HL-60/S4 treated with phorbol 12-myristate 13-acetate at 8.2 ng/mL for 4 days and 3 days (cell line): ENCODE results near the gene CDKAL1.
"Not testable (repeated sequence)": the region's sequence is repeated elsewhere in the genome, so short reads cannot be mapped to it uniquely, and the experiment has no call there.

Source experiments
- in situ Hi-C: fragments of 300-500 bp; cut with MboI; formaldehyde crosslinking; loops from 2 replicates; pipeline ENCODE4 v1.15.0; 2022; ENCODE audit warnings: low sequenced_read_pairs

Gene CDKAL1

DNA sequence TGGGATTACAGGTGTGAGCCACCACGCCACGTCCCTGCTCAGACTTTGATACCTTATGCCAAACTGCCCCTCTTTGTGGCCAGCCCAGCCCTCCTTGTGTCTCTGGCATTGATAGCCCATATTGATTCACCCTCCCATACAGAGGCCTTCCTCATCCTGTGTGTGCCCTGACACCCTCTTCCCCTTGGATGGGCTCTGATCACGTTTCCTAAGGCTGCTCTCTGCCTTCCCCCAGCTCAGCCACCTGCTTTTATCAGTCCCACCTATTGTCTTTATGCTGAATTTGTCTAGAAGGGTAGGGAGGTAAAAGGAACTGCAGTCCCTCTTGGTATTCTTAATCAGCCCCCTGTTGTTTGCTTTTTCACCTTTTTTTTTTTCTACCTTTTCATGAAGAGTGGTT lies 95.9 kb downstream of the CDKAL1 start:
- in situ Hi-C loops, result no loop called here

DNA sequence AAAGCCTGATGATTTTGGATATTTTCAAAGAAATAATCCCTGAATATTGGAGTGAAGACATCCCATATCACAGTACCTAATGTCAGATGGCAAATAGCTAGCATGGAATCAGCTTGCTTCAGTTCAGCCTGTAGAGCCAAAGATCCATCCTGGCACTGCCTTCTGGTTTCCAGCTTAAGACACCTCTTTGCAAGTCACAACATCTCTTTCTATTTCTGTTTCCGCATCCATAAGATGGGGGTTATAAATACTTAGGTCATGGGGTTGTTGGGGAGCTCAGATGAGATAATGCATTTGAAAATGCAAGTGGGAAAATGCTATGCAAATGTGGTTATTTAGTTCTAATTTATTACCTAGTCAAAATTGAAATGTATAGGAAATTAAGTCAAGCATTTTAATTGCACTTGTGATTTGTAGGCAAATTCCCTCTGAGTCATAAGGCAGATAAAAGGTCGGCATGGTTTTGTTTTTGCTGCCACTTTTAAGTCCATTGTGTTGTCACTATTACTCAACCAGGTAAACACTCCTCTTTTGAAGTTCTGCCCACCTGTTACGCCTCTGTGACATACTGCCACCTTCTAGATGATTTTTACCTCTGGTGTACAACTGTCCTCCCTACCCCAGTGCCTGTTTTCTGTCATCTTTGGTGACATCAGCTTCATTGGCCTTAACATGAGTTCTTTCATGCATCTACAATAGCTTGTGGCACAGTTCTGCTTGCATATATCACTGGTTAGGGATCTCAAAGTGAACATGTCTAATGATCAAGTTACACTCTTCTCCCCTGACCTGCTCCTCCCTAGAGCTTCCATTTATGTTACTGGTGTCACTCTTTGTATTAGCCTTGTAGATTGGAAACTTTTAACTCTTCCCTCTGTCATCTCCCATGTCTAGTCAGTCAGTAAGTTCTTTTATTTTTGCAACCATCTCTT lies 96.6 kb downstream of the CDKAL1 start:
- in situ Hi-C loops, result no loop called here

DNA sequence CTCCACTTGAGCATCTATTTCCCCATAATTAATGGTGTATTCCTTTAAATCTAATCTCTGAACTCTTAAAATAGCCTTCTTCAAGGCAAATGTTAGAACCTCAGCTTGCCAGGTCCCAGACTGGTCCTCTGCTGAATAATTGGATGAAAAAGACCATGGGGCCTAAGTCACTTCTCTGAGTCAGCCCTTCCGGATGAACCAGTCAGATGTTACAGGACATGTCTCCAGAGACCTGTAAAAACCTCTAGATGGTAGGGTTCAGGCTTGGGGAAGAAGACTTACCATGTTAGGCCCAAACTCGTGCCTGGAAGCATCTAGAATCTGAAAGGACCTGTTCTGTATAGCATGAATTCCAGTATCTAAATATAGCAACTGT lies 97.3 kb downstream of the CDKAL1 start:
- in situ Hi-C loops, result no loop called here

DNA sequence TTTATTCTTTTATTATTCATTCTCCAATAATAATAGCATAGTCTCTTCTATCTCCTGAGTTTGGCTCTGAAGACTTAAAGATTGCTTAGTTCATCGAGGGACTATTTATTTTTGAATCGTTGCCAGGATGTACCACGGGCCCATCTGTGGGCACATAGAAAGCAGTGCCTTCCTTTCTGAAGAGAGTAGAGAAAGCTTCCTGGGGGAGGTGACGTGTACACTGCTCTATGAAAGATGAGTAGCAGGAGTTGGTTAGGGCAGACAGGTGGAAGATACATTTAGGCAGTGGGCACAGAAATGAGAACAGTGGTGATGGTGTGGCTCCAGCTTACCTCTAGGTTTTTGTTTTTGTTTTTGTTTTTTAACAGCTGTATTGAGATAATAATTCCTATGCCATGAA lies 98.4 kb downstream of the CDKAL1 start:
- in situ Hi-C loops, result no loop called here

DNA sequence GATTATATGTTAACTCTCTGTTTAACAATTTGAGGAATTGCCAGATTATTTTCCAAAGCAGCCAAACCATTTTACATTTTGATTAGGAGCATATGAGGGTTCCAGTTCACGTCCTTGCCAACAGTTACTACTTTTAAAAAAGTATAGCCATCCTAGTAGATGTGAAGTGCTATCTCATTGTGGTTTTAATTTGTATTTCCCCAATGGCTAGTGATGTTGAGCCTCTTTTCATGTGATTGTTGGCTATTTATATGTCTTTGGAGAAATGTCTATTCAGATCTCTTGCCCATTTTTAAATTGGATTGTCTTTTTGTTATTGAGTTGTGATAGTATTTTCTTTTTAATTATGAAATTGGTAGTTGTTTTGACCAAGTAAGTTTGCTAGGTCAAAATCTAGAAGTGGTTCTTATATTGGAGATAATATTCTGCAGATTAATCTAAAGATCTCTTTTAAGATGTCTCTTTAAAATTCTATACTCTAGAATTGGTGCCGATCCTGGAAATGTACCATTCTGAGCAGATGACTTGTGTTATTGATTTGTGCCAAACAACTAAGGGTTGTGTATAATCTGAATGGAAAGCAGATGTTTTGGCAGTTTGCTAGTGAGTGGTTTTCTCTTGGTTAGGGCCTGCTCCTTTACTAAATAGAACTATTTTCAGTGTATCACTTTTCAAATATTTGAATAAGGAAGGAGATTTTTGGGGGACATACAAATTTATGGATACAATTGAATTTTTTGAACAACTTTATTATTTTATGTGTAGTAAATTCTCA lies 99.5 kb downstream of the CDKAL1 start:
- in situ Hi-C loops, result no loop called here

DNA sequence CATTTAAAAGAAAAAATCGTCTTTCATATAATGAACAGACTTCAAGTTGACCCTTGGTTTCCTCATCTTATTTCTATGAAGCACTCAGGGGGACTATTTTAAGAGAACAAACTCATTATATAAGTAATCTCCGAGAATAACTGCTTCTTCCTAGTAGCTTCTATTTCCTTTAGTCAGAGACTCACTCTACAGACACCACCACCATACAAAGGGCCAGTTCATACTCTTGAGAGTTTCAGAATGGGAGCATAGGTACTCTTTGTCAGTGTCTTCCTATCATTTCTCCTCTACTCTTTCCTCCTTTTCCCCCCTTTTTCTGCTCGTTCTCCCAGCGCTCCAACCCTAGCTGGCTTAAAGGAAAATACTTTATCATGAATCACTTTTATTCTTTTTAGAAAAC lies 104.9 kb downstream of the CDKAL1 start:
- in situ Hi-C loops, result no loop called here

DNA sequence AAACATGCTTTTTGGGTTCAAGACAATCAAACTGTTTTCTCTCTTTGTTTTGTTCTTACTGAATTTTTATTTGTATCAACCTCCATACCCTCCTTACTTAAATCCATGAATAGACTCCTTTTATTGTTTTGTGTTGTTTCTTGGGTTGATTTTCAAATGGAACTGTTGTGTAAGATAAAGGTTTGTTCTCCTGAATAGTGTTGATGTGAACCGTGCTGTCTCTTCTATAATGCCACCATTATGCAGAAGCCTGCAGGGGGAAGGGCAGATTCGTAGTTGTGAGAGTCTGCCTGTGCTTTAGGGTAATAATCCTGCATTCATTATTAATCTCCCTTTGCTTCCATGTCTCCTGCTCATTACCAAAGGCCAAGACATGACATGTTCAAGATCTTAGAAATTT lies 105.9 kb downstream of the CDKAL1 start:
- in situ Hi-C loops, result no loop called here

DNA sequence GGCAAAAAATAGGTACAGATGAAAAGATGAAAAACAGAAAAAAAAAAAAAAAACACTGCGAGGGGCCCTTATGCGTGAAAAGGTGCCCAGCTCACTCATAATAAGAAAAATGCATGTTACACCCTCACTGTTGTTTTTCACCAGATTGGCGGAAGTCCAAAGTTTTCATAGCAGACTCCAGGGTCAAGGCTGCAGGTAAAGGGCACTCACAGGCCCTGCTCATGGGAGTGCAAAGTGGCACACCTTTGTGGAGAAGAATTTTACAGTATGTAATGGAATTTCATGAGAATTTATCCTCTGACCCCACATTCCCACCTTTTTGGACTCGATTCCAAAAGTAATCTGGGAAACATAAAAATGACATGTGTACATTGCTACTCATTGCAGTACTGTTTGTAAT lies 108.2 kb downstream of the CDKAL1 start:
- in situ Hi-C loops, result no loop called here

DNA sequence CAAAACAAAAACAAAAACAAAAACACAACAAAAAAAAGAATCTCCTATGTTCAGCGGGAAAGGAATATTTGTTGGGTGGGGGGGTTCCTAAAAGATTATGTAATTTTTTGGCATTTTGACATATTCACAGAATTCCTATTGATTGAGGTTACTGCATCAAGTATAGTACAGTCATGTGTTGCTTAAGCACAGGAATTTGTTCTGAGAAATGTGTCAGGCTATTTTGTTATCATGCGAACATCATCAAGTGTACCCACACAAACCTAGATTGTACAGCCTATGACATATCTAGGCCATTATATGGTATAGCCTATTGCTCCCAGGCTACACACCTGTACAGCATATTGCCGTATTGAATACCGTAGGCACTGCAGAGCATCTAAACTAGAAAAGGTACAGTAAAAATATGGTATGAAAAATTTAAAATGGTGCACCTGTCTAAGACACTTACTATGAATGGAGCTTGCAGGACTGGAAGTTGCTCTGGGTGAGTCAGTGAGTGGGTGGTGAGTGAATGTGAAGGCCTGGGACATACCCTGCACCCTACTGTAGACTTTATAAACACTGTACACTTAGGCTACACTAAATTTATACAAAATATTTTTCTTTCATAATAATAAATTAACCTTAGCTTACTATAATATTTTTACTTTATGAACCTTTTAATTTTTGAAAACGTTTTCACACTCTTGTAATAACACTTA lies 110.6 kb downstream of the CDKAL1 start:
- in situ Hi-C loops, result no loop called here

DNA sequence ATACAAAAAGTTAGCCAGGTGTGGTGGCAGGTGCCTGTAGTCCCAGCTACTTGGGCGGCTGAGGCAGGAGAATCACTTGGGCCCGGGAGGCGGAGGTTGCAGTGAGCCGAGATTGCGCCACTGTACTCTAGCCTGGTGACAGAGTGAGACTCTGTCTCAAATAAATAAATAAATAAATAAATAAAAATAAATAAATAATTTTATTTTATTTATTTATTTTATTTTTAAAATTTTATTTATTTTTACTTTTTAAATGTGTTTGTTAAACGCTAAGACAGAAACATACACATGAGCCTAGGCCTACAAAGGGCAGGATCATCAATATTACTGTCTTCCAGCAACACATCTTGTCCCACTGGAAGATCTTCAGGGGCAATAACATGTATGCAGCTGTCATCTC lies 111.3 kb downstream of the CDKAL1 start:
- in situ Hi-C loops, result not testable (repeated sequence)

DNA sequence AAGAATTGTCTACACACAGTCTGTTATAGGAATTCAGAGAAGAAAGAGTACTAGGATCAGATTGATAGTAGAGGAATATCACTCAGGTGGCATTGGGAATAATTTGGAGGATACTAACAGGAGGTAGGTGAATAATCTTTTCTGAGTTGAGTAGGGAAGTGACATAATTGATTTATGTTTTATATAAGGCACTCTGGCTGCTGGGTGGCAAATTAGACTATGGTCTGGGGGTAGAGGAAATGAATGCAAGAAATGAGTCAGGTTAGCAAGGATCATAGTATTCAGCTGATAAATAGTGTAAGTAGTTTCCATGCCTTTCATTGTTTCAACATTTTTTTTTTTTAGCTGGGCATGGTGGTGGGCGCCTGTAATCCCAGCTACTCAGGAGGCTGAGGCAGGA lies 113.3 kb downstream of the CDKAL1 start:
- in situ Hi-C loops, result no loop called here

DNA sequence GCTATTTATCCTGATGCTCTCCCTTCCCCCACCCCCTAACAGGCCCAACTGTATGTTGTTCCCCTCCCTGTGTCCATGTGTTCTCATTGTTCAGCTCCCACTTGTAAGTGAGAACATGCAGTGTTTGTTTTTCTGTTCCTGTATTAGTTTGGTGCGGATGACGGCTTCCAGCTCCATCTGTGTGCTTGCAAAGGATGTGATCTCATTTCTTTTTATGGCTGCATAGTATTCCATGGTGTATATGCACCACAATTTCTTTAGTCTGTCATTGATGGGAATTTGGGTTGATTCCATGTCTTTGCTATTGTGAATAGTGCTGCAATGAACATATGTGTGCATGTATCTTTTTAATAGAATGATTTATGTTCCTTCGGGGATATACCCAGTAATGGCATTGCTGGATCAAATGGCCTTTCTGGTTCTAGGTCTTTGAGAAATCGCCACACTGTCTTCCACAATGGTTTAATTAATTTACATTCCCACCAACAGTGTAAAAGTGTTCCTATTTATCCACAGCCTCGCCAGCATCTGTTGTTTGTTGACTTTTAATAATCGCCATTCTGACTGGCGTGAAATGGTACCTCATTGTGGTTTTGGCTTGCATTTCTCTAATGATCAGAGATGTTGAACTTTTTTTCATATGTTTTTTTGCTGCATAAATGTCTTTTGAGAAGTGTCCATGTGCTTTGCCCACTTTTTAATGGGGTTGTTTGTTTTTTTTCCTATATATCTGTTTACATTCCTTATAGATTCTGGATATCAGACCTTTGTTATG lies 115.6 kb downstream of the CDKAL1 start:
- in situ Hi-C loops, result not testable (repeated sequence)

DNA sequence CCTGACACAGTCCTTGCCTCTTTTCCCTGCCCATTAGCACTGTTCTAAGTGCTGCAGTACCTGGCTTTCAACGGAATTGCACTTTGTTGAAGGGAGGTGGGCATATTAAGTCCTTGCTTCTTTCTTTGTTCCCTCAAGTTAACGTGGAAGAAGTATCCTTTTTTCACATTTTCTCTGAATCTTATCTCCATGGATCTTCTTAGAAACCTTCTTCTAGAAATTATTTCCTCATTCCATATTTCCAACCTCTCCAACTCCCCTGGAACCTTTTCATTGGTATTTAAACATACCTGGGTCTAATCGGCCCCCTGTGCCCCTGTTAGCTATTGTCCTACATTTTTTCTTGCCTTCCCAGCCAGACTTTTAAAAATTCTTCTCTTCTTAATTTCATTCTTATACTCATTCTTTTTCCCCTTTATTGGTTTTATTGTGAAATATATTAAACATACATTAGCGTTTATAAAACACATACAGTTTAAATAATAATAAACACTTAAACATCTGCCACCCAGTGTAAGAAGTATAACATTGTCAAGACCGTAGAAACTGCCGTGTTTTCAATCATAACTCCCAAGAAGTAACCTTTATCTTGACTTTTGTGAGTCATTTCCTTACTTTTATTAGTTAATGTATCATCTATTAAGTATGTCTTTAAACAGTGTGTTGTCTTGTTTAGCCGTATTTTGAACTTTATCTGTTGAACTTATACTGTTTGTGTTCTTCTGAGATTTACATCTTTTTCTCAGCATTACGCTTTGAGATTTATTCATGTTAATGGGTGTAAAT lies 118.2 kb downstream of the CDKAL1 start:
- in situ Hi-C loops, result no loop called here

DNA sequence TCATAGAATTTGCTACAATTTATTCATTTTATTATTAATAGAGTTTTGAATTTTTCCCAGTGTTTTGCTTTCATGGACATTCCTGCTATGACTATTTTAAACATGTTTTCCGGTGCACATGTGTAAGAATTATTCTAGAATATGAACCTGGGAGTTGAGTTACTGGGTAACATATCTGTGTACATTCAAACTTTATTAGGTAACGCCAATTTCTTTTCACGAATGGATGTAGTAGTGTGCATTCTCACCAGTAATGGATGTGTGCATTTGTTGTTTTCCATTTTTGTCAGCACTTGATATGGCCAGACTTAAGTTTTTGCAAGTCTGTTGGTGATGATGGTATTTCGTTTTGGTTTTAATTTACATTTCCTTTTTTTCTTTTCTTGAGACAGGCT lies 118.8 kb downstream of the CDKAL1 start:
- in situ Hi-C loops, result no loop called here

DNA sequence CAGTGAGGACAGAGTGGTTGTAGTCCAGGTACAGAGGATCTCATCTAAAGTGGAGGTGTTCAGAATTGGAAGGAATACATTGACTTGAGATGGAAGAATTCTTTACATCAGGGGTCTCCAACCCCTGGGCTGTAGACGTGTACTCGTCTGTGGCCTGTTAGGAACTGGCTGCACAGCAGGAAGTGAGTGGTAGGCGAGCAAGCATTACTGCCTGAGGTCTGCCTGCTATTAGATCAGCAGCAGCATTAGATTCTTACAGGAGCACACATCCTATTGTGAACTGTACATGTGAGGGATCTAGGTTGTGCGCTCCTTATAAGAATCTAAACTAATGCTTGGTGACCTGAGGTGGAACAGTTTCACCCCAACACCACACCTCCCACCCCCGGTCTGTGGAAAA lies 121.1 kb downstream of the CDKAL1 start:
- in situ Hi-C loops, result no loop called here

DNA sequence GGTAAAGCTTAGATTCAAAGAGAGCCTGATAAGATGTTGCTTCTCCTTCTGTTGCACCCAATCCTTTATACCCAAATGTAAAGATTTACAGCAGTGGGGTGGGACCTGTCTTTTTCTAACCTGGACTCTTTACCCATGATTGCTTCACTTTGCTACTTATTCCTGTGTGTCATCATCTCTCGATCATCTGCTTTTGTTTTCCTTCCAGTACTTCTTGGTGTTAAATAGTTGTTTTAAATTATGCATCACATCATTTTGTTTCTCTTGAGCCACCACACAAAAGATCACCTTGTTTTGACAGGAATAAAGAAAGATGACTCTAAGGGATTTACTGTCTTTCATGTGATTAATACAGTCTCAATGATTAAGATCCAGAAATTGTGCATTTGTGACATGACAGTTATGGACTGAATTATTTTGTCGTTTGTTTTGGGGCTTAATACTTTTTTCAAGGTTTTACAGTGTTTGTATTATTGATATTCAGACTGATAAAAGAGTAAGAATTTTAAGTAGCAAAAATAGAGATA lies 123.1 kb downstream of the CDKAL1 start:
- in situ Hi-C loops, result no loop called here

DNA sequence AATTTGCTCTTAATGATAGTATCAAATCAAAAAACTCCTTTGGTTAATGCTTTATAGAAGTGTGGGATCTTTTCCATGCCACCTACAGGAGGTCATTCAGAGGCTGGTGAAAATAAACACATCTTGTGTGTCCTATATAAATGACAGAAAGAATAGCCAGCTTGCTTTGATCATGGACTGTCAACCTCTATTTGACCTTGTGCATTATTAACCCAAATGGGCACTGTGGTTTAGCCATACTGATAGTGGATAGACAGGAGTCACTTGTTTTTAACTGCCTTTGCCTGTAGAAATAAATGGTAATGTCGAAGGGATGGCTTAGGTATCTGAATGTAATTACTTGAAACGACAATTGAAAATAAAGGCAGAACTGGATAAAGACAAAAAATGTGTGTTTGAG lies 123.8 kb downstream of the CDKAL1 start:
- in situ Hi-C loops, result no loop called here

DNA sequence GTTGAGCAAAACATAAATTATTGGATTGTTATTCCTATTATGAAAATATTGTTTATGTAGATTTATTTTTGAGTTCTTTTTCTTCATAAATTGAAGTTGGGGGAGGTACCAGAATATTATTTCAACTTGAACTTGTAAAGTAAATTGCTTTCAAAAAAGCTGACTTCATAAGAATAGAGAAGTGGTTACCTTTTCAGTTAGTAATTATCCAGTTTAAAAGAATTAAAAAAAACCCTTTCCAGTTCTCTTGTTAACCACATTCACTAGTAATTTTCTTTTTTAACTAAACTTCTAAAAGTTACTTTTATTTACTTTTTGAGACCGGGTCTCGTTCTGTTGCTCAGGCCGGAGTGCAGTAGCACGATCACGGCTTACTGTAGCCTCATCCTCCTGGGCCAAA lies 124.3 kb downstream of the CDKAL1 start:
- in situ Hi-C loops, result no loop called here

DNA sequence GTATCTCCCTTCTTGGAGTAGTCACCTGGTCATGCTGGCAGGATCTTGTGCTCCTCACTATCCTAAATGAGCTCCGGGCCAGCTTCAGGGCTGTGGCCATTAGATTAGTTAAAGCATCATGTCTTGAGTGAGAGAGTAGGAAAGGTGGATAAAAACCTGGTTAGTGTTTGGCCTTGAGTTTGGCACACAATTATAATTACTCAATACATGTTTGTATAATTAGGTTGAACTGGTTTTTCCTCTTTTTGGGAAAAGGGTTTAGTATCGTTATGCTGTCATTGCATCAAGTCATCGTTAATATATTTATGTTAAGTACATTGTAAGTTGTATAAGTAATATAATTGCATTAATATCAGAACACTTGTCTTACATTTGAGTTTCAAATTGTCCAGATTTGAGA lies 126.3 kb downstream of the CDKAL1 start:
- in situ Hi-C loops, result no loop called here

DNA sequence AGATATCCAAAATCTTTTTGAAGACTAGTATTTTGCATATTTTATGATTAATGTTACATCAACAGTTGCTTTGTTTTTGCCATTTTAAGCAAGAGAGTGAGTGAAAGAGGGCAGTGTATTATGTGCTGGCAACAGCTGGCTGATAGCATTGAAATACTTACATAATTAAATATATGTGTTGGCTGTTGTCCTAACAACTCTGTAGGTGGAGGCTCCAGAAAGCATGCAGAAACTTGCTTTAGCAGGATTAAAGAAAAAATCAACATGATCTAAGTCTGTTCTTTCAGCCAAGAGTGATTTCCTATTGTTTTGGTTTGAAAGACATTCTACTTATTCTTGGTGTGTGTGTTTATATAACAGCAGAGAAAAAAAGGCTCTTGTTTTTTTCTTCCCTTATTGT lies 127.5 kb downstream of the CDKAL1 start:
- in situ Hi-C loops, result no loop called here
